ENCODE results near the gene GALNS. TPM values are rescaled to one million over a fixed set of nuclear protein-coding genes. Genes with fewer than 3 reads are reported as not detected.

GALNS gene
- total and polyA plus RNA-seq, 2 experiments from 2014 or later, result 19.6 to 53.5 TPM

GRCh38 chr16:88854306-88855111, 2.2 kb downstream of the GALNS start:
- Histone ChIP-seq H3K79me2 (peaks cover 27% of the 10 kb centered on the region), H3K27me3 (no peaks in the 10 kb centered on the region), H3K9me2 (replicated peaks; ENCODE audit: insufficient read depth) (no peaks in the 10 kb centered on the region), H4K20me1 (ENCODE audit: insufficient read depth, poor library complexity, severe bottlenecking) (peaks cover 3% of the 10 kb centered on the region), H3K27ac (no peak overlapping the region), H3K4me3 (no peak overlapping the region), H2AFZ (no peak overlapping the region), H3K36me3 (replicated peaks; ENCODE audit: insufficient read depth, low read depth) (no peaks in the 10 kb centered on the region), H3K9me3 (ENCODE audit: low read depth) (no peaks in the 10 kb centered on the region), H3K4me2 (no peak overlapping the region), H3K4me1 (ENCODE audit: insufficient read depth) (peaks cover 11% of the 10 kb centered on the region)
- 87% methylated on average over 18 of the region's 20 CpGs for WGBS (ENCODE audit: low lambda C conversion rate, missing lambda C conversion rate)
- no peak for DNase-seq (ENCODE audit: low spot score)
- TF ChIP-seq CTCF (IDR thresholded peaks at IDR 0.05; ENCODE audit: poor library complexity) (no peak), EZH2 (IDR thresholded peaks at IDR 0.05; ENCODE audit: borderline replicate concordance) (no peak), EZH2phosphoT487 (IDR thresholded peaks at IDR 0.05; ENCODE audit: low read depth, severe bottlenecking, unreplicated experiment) (no peak)

GRCh38 chr16:88853325-88853941, 3.3 kb downstream of the GALNS start:
- Histone ChIP-seq H3K36me3 (replicated peaks; ENCODE audit: insufficient read depth, low read depth) (no peaks in the 10 kb centered on the region), H3K27ac (no peak overlapping the region), H4K20me1 (ENCODE audit: insufficient read depth, poor library complexity, severe bottlenecking) (peaks cover 3% of the 10 kb centered on the region), H3K79me2 (peaks cover 20% of the 10 kb centered on the region), H3K4me2 (no peak overlapping the region), H3K9me3 (ENCODE audit: low read depth) (no peaks in the 10 kb centered on the region), H3K4me3 (no peak overlapping the region), H3K27me3 (no peaks in the 10 kb centered on the region), H3K9me2 (replicated peaks; ENCODE audit: insufficient read depth) (no peaks in the 10 kb centered on the region), H2AFZ (no peak overlapping the region), H3K4me1 (ENCODE audit: insufficient read depth) (peaks cover 10% of the 10 kb centered on the region)
- 93% methylated on average over 17 of the region's 17 CpGs for WGBS (ENCODE audit: low lambda C conversion rate, missing lambda C conversion rate)
- TF ChIP-seq CTCF (IDR thresholded peaks at IDR 0.05; ENCODE audit: poor library complexity) (no peak), EZH2 (IDR thresholded peaks at IDR 0.05; ENCODE audit: borderline replicate concordance) (no peak), EZH2phosphoT487 (IDR thresholded peaks at IDR 0.05; ENCODE audit: low read depth, severe bottlenecking, unreplicated experiment) (no peak)
- DNase-seq (ENCODE audit: low spot score), result no peak

GRCh38 chr16:88851616-88852015, 5.1 kb downstream of the GALNS start:
- WGBS (ENCODE audit: low lambda C conversion rate, missing lambda C conversion rate), result 93% methylated on average over 19 of the region's 19 CpGs

More at GRCh38 chr16:88851616-88852015, 5.1 kb downstream of the GALNS start:
- H3K79me2 ChIP-seq, result peaks cover 11% of the 10 kb centered on the region
- no peaks in the 10 kb centered on the region for H3K27me3 ChIP-seq
- TF ChIP-seq EZH2phosphoT487 (IDR thresholded peaks at IDR 0.05; ENCODE audit: low read depth, severe bottlenecking, unreplicated experiment) (no peak), CTCF (IDR thresholded peaks at IDR 0.05; ENCODE audit: poor library complexity) (no peak), EZH2 (IDR thresholded peaks at IDR 0.05; ENCODE audit: borderline replicate concordance) (no peak)
- H3K27ac ChIP-seq, result no peak overlapping the region
- peaks cover 5% of the 10 kb centered on the region for H3K4me1 ChIP-seq (ENCODE audit: insufficient read depth)
- DNase-seq (ENCODE audit: low spot score), result no peak
- H4K20me1 ChIP-seq (ENCODE audit: insufficient read depth, poor library complexity, severe bottlenecking), result peaks cover 3% of the 10 kb centered on the region
- no peaks in the 10 kb centered on the region for H3K36me3 ChIP-seq (replicated peaks; ENCODE audit: insufficient read depth, low read depth)
- no peaks in the 10 kb centered on the region for H3K9me2 ChIP-seq (replicated peaks; ENCODE audit: insufficient read depth)
- H2AFZ ChIP-seq, result no peak overlapping the region
- no peak overlapping the region for H3K4me2 ChIP-seq
- H3K4me3 ChIP-seq, result no peak overlapping the region
- H3K9me3 ChIP-seq (ENCODE audit: low read depth), result no peaks in the 10 kb centered on the region
